Suprapubic skin (tissue), 4 donors: Measurements from ENCODE around the gene RTL10. TPM values are rescaled to one million over a fixed set of nuclear protein-coding genes. Genes with fewer than 3 reads are reported as not detected.

ENCODE experiments used
- DNase-seq, 2 donors: peaks; one replicate each; pipeline ENCODE4 v3.0.0-alpha.2; 2019; ENCODE audit warnings: low spot score in 2 of 2
- H3K27ac ChIP-seq: fragments of 200-600 bp; sonication (generic); one replicate; pipeline ENCODE4 v1.5.1; 2019
- H3K27me3 ChIP-seq: fragments of 200-600 bp; sonication (generic); one replicate; pipeline ENCODE4 v1.5.1; 2019
- H3K36me3 ChIP-seq: fragments of 200-600 bp; sonication (generic); one replicate; pipeline ENCODE4 v1.5.1; 2019
- H3K4me1 ChIP-seq: fragments of 200-600 bp; sonication (generic); one replicate; pipeline ENCODE4 v1.5.1; 2019
- H3K4me3 ChIP-seq: fragments of 200-600 bp; sonication (generic); one replicate; pipeline ENCODE4 v1.5.1; 2019; ENCODE audit warnings: mild to moderate bottlenecking
- H3K9me3 ChIP-seq: fragments of 200-600 bp; sonication (generic); one replicate; pipeline ENCODE4 v1.5.1; 2019
- CTCF ChIP-seq, 2 donors: fragments of 200-600 bp in 1 of 2; fragments of 450-650 bp in 1 of 2; sonication (generic) in 1 of 2; IDR thresholded peaks; one replicate each; pipeline ENCODE4 v1.5.1; 2016 to 2019; ENCODE audit warnings: antibody characterized with exemption in 2 of 2, mild to moderate bottlenecking in 1 of 2, moderate library complexity in 1 of 2
- EP300 ChIP-seq: sonication (generic); formaldehyde crosslinking; IDR thresholded peaks from one replicate; pipeline ENCODE4 v1.6.1; 2017; ENCODE audit warnings: antibody characterized with exemption
- POLR2A ChIP-seq, 2 donors: fragments of 450-650 bp; IDR thresholded peaks; one replicate each; pipeline ENCODE4 v1.6.1; 2017; ENCODE audit warnings: antibody characterized with exemption in 2 of 2, mild to moderate bottlenecking in 2 of 2, moderate library complexity in 2 of 2
- POLR2AphosphoS5 ChIP-seq, 3 donors: sonication (generic); formaldehyde crosslinking; IDR thresholded peaks; one replicate each; pipeline ENCODE4 v1.6.1; 2017; ENCODE audit warnings: antibody characterized with exemption in 3 of 3
- WGBS: methylation state at CpG from one replicate; pipeline ENCODE4 v1.1.5; 2018; 5-methylcytosine and 5-hydroxymethylcytosine counted together
- total RNA-seq, 4 donors: library from RNA; depleted of rRNA; stranded (reverse); fragments of >200 nt; gene quantifications; one replicate each; pipeline ENCODE4 v1.1.0, GENCODE V29; 2016

RTL10 gene
- total RNA-seq, 4 donors from 2014 or later = 21.8 to 46.2 (median 32.4) TPM

- TF ChIP-seq EP300 (no peak), CTCF (IDR thresholded peaks at IDR 0.05) (no peak), POLR2A (IDR thresholded peaks at IDR 0.05) (no peak), POLR2AphosphoS5 (IDR thresholded peaks at IDR 0.05) (no peak)
- Histone ChIP-seq H3K9me3 (no peaks in the 10 kb centered on the region), H3K27ac (no peak overlapping the region), H3K4me3 (no peak overlapping the region), H3K27me3 (no peaks in the 10 kb centered on the region), H3K36me3 (peaks cover 32% of the 10 kb centered on the region), H3K4me1 (peaks cover 3% of the 10 kb centered on the region)
- DNase-seq = no peak
- 48% methylated on average over 3 of the region's 7 CpGs for WGBS
These were observed 47.6 kb upstream of the RTL10 start for GRCh38 chr22:19902245-19902715.

GRCh38 chr22:19901577-19902244, 47.0 kb upstream of the RTL10 start:
- WGBS = 89% methylated on average over 10 of the region's 11 CpGs
- no peaks in the 10 kb centered on the region for H3K9me3 ChIP-seq
- no peaks in the 10 kb centered on the region for H3K27me3 ChIP-seq
- DNase-seq = no peak
- TF ChIP-seq POLR2AphosphoS5 (IDR thresholded peaks at IDR 0.05) = no peak
- TF ChIP-seq POLR2A (IDR thresholded peaks at IDR 0.05) = no peak
- H3K36me3 ChIP-seq = peaks cover 29% of the 10 kb centered on the region
- no peak overlapping the region for H3K27ac ChIP-seq
- peaks cover 3% of the 10 kb centered on the region for H3K4me1 ChIP-seq
- no peak overlapping the region for H3K4me3 ChIP-seq

- H3K36me3 ChIP-seq = peaks cover 29% of the 10 kb centered on the region
These were observed 46.2 kb upstream of the RTL10 start for GRCh38 chr22:19900707-19901436.

GRCh38 chr22:19898831-19899567, 44.3 kb upstream of the RTL10 start:
- Histone ChIP-seq H3K9me3 (no peaks in the 10 kb centered on the region), H3K4me1 (peaks cover 3% of the 10 kb centered on the region), H3K36me3 (peaks cover 33% of the 10 kb centered on the region), H3K27me3 (no peaks in the 10 kb centered on the region), H3K4me3 (no peak overlapping the region), H3K27ac (no peak overlapping the region)
- DNase-seq = no peak
- TF ChIP-seq CTCF (IDR thresholded peaks at IDR 0.05) = no peak
- no peak for TF ChIP-seq EP300
- no peak for TF ChIP-seq POLR2AphosphoS5 (IDR thresholded peaks at IDR 0.05)
- TF ChIP-seq POLR2A (IDR thresholded peaks at IDR 0.05) = no peak
- WGBS = 100% methylated on average over 2 of the region's 16 CpGs

More at GRCh38 chr22:19900707-19901436, 46.2 kb upstream of the RTL10 start:
- no peak for DNase-seq
- no peaks in the 10 kb centered on the region for H3K27me3 ChIP-seq
- no peaks in the 10 kb centered on the region for H3K9me3 ChIP-seq
- WGBS = 82% methylated on average over 9 of the region's 13 CpGs
- no peak overlapping the region for H3K27ac ChIP-seq
- TF ChIP-seq POLR2AphosphoS5 (IDR thresholded peaks at IDR 0.05) (no peak), POLR2A (IDR thresholded peaks at IDR 0.05) (no peak), EP300 (no peak), CTCF (IDR thresholded peaks at IDR 0.05) (no peak)
- H3K4me3 ChIP-seq = no peak overlapping the region
- H3K4me1 ChIP-seq = peaks cover 3% of the 10 kb centered on the region

- H3K4me1 ChIP-seq = peaks cover 3% of the 10 kb centered on the region
- H3K27me3 ChIP-seq = no peaks in the 10 kb centered on the region
- DNase-seq = no peak
- peaks cover 41% of the 10 kb centered on the region for H3K36me3 ChIP-seq
- TF ChIP-seq EP300 (no peak), POLR2A (IDR thresholded peaks at IDR 0.05) (no peak), POLR2AphosphoS5 (IDR thresholded peaks at IDR 0.05) (no peak), CTCF (IDR thresholded peaks at IDR 0.05) (no peak)
- no peaks in the 10 kb centered on the region for H3K9me3 ChIP-seq
- H3K27ac ChIP-seq = no peak overlapping the region
- 94% methylated on average over 7 of the region's 7 CpGs for WGBS
- no peak overlapping the region for H3K4me3 ChIP-seq
These were observed 43.5 kb upstream of the RTL10 start for GRCh38 chr22:19898145-19898544.
